ENCODE results near the gene AP3S2.

DNA sequence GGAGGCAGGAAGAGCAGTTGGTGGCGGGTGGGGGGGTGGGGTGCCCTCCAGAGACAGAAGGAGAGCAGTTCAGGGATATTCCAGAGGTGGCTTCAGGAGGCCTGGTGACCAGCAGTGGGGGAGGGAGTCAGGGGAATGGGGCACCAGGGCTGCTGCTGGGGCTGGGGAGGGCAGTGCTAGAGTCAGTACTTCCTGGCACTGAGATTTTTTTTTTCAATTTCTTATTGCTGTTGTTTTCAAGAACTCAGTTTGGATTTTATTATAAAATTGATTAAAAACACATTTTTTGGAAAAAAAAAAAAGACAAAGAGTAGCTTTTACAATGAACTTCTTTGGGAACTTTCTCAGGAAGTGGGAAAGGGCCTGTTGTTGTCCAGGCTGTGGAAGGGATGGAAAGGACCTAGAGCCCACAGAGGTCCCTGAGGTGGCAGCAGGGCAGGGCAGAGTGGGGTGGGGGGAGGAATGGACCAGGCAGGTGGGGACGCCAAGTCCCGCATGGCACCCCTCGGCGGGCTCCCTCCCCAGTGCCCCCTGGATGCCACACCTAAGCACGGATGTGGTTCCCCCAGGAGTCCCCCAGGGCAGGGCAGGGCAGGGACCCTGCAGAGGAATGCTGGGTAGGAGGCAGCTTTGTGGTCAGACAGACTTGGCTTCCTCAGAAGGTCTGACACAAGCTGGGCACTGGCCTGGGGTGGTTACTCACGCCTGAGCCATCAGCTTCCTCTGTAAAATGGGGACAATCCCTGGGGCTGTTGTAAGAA lies 70.7 kb downstream of the AP3S2 start:
- TF ChIP-seq GATA2 (IDR thresholded peaks at IDR 0.05; ENCODE audit: low read depth, low read length) (no peak), GATA3 (IDR thresholded peaks at IDR 0.05; ENCODE audit: low read depth, low read length) (no peak)

All from SH-SY5Y (cell line).